CD4-positive, alpha-beta T cell treated with Interleukin-17A for 1 hour (primary cell): ENCODE results near the gene RAPGEF6.

Experiments
- DNase-seq: peaks from one replicate; pipeline ENCODE4 v3.0.0-alpha.2; 2020

RAPGEF6 gene

GRCh38 chr5:131536850-131537448, 98.1 kb downstream of the RAPGEF6 start:
- no peak for DNase-seq

- DNase-seq = peak; percentile 64
Measured at GRCh38 chr5:131536211-131536826, 98.7 kb downstream of the RAPGEF6 start.

GRCh38 chr5:131534974-131535373, 100.1 kb downstream of the RAPGEF6 start:
- DNase-seq = no peak

GRCh38 chr5:131533836-131534235, 101.2 kb downstream of the RAPGEF6 start:
- DNase-seq = no peak

- DNase-seq = peak; percentile 54
Measured at GRCh38 chr5:131532031-131532640, 102.9 kb downstream of the RAPGEF6 start.

- DNase-seq = no peak
Measured at GRCh38 chr5:131530706-131531331, 104.2 kb downstream of the RAPGEF6 start.

- DNase-seq = no peak
Measured at GRCh38 chr5:131528682-131529081, 106.3 kb downstream of the RAPGEF6 start.

GRCh38 chr5:131525805-131526204, 109.2 kb downstream of the RAPGEF6 start:
- no peak for DNase-seq

GRCh38 chr5:131524431-131524830, 110.6 kb downstream of the RAPGEF6 start:
- no peak for DNase-seq

- no peak for DNase-seq
Measured at GRCh38 chr5:131523500-131524185, 111.4 kb downstream of the RAPGEF6 start.

GRCh38 chr5:131521252-131521651, 113.8 kb downstream of the RAPGEF6 start:
- DNase-seq = no peak

GRCh38 chr5:131515348-131515747, 119.7 kb downstream of the RAPGEF6 start:
- DNase-seq = no peak

- DNase-seq = peak; percentile 80
Measured at GRCh38 chr5:131514316-131515283, 120.4 kb downstream of the RAPGEF6 start.

GRCh38 chr5:131513780-131514179, 121.2 kb downstream of the RAPGEF6 start:
- DNase-seq = peak; percentile 20

GRCh38 chr5:131511934-131512333, 123.1 kb downstream of the RAPGEF6 start:
- DNase-seq = no peak

GRCh38 chr5:131509801-131510200, 125.2 kb downstream of the RAPGEF6 start:
- no peak for DNase-seq

- no peak for DNase-seq
Measured at GRCh38 chr5:131505237-131505908, 129.7 kb downstream of the RAPGEF6 start.

GRCh38 chr5:131496400-131496713, 138.7 kb downstream of the RAPGEF6 start:
- DNase-seq = no peak

GRCh38 chr5:131495536-131496399, 139.3 kb downstream of the RAPGEF6 start:
- no peak for DNase-seq

- DNase-seq = no peak
Measured at GRCh38 chr5:131491749-131492148, 143.3 kb downstream of the RAPGEF6 start.

GRCh38 chr5:131488463-131488862, 146.6 kb downstream of the RAPGEF6 start:
- peak; percentile 18 for DNase-seq
